IMR-90 (cell line): ENCODE measurements around the gene CST1. TPM values are rescaled to one million over a fixed set of nuclear protein-coding genes. Genes with fewer than 3 reads are reported as not detected.

Source experiments
- ATAC-seq: fragments of 200-7000 bp; cut with Tn5 transposase; 2 replicates; pipeline ENCODE4 v1.9.1; 2020; ENCODE audit warnings: low read depth, mild to moderate bottlenecking, moderate library complexity
- BruUV-seq: library from RNA; stranded (reverse); fragments of 400-500 nt; replicated peaks from 2 replicates; lab custom pipeline; 2021; lab: Mats Ljungman, UMichigan
- CTCF ChIA-PET: fragments of 300-600 bp; formaldehyde crosslinking; extraction: SDS; loops from one replicate; lab custom pipeline; 2021; ENCODE audit warnings: antibody characterized with exemption; lab: Yijun Ruan, JAX
- POLR2A ChIA-PET: fragments of 300-600 bp; sonication (Branson Sonifier 250); formaldehyde crosslinking; loops from one replicate; lab custom pipeline; 2022; ENCODE audit warnings: antibody characterized with exemption; ENCODE audit not compliant: unreplicated experiment; lab: Charles Lee
- DNase-seq: peaks from one replicate; pipeline ENCODE4 v3.0.0; 2013
- H2AFZ ChIP-seq: replicated peaks from 2 replicates; pipeline ENCODE3; 2013; ENCODE audit warnings: low read length, mild to moderate bottlenecking; ENCODE audit not compliant: poor library complexity
- H2AK5ac ChIP-seq: 2 replicates; pipeline ENCODE4 v1.6.1; 2013; ENCODE audit warnings: low read depth, low read length, inconsistent platforms
- H2AK9ac ChIP-seq: replicated peaks from 2 replicates; pipeline ENCODE3; 2013; ENCODE audit warnings: mild to moderate bottlenecking, low read depth, low read length, moderate library complexity; ENCODE audit not compliant: poor library complexity
- H2BK120ac ChIP-seq: 2 replicates; pipeline ENCODE4 v1.6.1; 2013; ENCODE audit warnings: low read depth, low read length, inconsistent platforms
- H2BK15ac ChIP-seq: 3 replicates; pipeline ENCODE4 v1.6.1; 2013; ENCODE audit warnings: low read depth, low read length, inconsistent platforms
- H2BK20ac ChIP-seq: 2 replicates; pipeline ENCODE4 v1.6.1; 2013; ENCODE audit warnings: low read depth, mild to moderate bottlenecking, inconsistent platforms, low read length, moderate library complexity
- H2BK5ac ChIP-seq: 2 replicates; pipeline ENCODE4 v1.6.1; 2013; ENCODE audit warnings: mild to moderate bottlenecking, low read depth, low read length, inconsistent platforms; ENCODE audit not compliant: poor library complexity, severe bottlenecking
- H3K14ac ChIP-seq: replicated peaks from 2 replicates; pipeline ENCODE4 v1.6.1; 2013; ENCODE audit warnings: low read depth, low read length, inconsistent platforms
- H3K18ac ChIP-seq: 2 replicates; pipeline ENCODE4 v1.6.1; 2013; ENCODE audit warnings: low read depth, low read length, control low read depth
- H3K23ac ChIP-seq: 2 replicates; pipeline ENCODE4 v1.6.1; 2013; ENCODE audit warnings: low read depth, low read length, inconsistent platforms
- H3K27ac ChIP-seq: 2 replicates; pipeline ENCODE4 v1.5.1; 2013; ENCODE audit warnings: mild to moderate bottlenecking, control low read depth, low read length; ENCODE audit not compliant: insufficient read depth
- H3K27me3 ChIP-seq: 2 replicates; pipeline ENCODE4 v1.6.1; 2013; ENCODE audit warnings: low read length; ENCODE audit not compliant: control insufficient read depth, insufficient read depth
- H3K36me3 ChIP-seq: 2 replicates; pipeline ENCODE4 v1.6.1; 2013; ENCODE audit warnings: low read length, mixed read lengths; ENCODE audit not compliant: control insufficient read depth, insufficient read depth
- H3K4ac ChIP-seq: 2 replicates; pipeline ENCODE4 v1.6.1; 2013; ENCODE audit warnings: low read depth, low read length, inconsistent platforms
- H3K4me1 ChIP-seq: 2 replicates; pipeline ENCODE4 v1.6.1; 2013; ENCODE audit warnings: low read length, mixed read lengths; ENCODE audit not compliant: control insufficient read depth, insufficient read depth
- H3K4me2 ChIP-seq: 2 replicates; pipeline ENCODE4 v1.6.1; 2013; ENCODE audit warnings: low read depth, mild to moderate bottlenecking, control low read depth, low read length, moderate library complexity
- H3K4me3 ChIP-seq: 2 replicates; pipeline ENCODE4 v1.5.1; 2013; ENCODE audit warnings: low read depth, mild to moderate bottlenecking, control low read depth, low read length, moderate library complexity; ENCODE audit not compliant: insufficient read depth
- H3K56ac ChIP-seq: 2 replicates; pipeline ENCODE4 v1.6.1; 2013; ENCODE audit warnings: low read length, inconsistent platforms; ENCODE audit not compliant: insufficient read depth; ENCODE audit errors: extremely low read depth
- H3K79me1 ChIP-seq, 2 experiments: 2 replicates each; pipeline ENCODE4 v1.6.1; 2013; ENCODE audit warnings: low read length in 2 of 2, inconsistent platforms in 1 of 2, low read depth in 1 of 2
- H3K9ac ChIP-seq: 2 replicates; pipeline ENCODE4 v1.6.1; 2013; ENCODE audit warnings: low read depth, low read length, control low read depth
- H3K9me1 ChIP-seq: 2 replicates; pipeline ENCODE4 v1.6.1; 2013; ENCODE audit warnings: low read length, inconsistent platforms; ENCODE audit not compliant: insufficient read depth
- H3K9me3 ChIP-seq: 2 replicates; pipeline ENCODE4 v1.6.1; 2013; ENCODE audit warnings: low read length; ENCODE audit not compliant: control insufficient read depth, insufficient read depth
- H4K20me1 ChIP-seq: 2 replicates; pipeline ENCODE4 v1.6.1; 2013; ENCODE audit warnings: low read length, inconsistent platforms; ENCODE audit not compliant: insufficient read depth
- H4K5ac ChIP-seq: 2 replicates; pipeline ENCODE4 v1.6.1; 2013; ENCODE audit warnings: mild to moderate bottlenecking, low read depth, low read length, control low read depth
- H4K8ac ChIP-seq, 2 experiments: 2 replicates each; pipeline ENCODE4 v1.6.1; 2013; ENCODE audit warnings: low read depth in 2 of 2, low read length in 2 of 2, control low read depth in 1 of 2, inconsistent platforms in 1 of 2
- H4K91ac ChIP-seq: 2 replicates; pipeline ENCODE4 v1.6.1; 2013; ENCODE audit warnings: low read depth, low read length, inconsistent platforms; ENCODE audit not compliant: insufficient read depth
- BHLHE40 ChIP-seq: fragments of 150-350 bp; IDR thresholded peaks from 2 replicates; pipeline ENCODE4 v1.6.1; 2016; ENCODE audit warnings: mild to moderate bottlenecking, low read depth, low read length
- CHD1 ChIP-seq: IDR thresholded peaks from 2 replicates; pipeline ENCODE4 v1.6.1; 2012; ENCODE audit warnings: low read depth, low read length, improper control_type of control experiment
- FOS ChIP-seq: fragments of 150-350 bp; IDR thresholded peaks from 2 replicates; pipeline ENCODE4 v1.6.1; 2016; ENCODE audit warnings: low read depth, low read length
- MAFK ChIP-seq: IDR thresholded peaks from 2 replicates; pipeline ENCODE4 v1.6.1; 2012; ENCODE audit warnings: low read depth, low read length, improper control_type of control experiment
- MXI1 ChIP-seq: IDR thresholded peaks from 2 replicates; pipeline ENCODE4 v1.6.1; 2012; ENCODE audit warnings: low read depth, mild to moderate bottlenecking, low read length, moderate library complexity, borderline replicate concordance
- NFE2L2 ChIP-seq: fragments of 150-350 bp; IDR thresholded peaks from 2 replicates; pipeline ENCODE4 v1.6.1; 2016; ENCODE audit warnings: low read depth, mild to moderate bottlenecking, low read length
- POLR2A ChIP-seq: IDR thresholded peaks from 2 replicates; pipeline ENCODE4 v1.6.1; 2012; ENCODE audit warnings: mild to moderate bottlenecking, low read depth, low read length
- RAD21 ChIP-seq: IDR thresholded peaks from 2 replicates; pipeline ENCODE4 v1.6.1; 2012; ENCODE audit warnings: low read length, improper control_type of control experiment
- RCOR1 ChIP-seq: IDR thresholded peaks from 2 replicates; pipeline ENCODE4 v1.6.1; 2012; ENCODE audit warnings: mild to moderate bottlenecking, low read length, improper control_type of control experiment; ENCODE audit not compliant: insufficient replicate concordance
- RFX5 ChIP-seq: IDR thresholded peaks from 2 replicates; pipeline ENCODE4 v1.8.0; 2012; ENCODE audit warnings: low read depth, mild to moderate bottlenecking, low read length, moderate library complexity
- SMC3 ChIP-seq: fragments of 150-350 bp; IDR thresholded peaks from 2 replicates; pipeline ENCODE4 v1.6.1; 2016; ENCODE audit warnings: low read depth, mild to moderate bottlenecking, antibody characterized with exemption, low read length, moderate library complexity
- WGBS, 2 experiments: methylation state at CpG; one replicate each; pipeline versions ENCODE4 v1.1.5 to v1.1.7; 2013; ENCODE audit warnings: missing lambda C conversion rate in 2 of 2; ENCODE audit not compliant: insufficient read length in 1 of 2; ENCODE audit errors: extremely low coverage in 2 of 2; 5-methylcytosine and 5-hydroxymethylcytosine counted together
- dilution Hi-C: fragments of 300-500 bp; cut with HindIII; formaldehyde crosslinking; loops from one replicate; pipeline ENCODE4 v1.14.3; 2018; ENCODE audit warnings: low sequenced_read_pairs; ENCODE audit not compliant: unreplicated experiment
- in situ Hi-C: fragments of 300-500 bp; cut with MboI; formaldehyde crosslinking; loops from 3 replicates; pipeline ENCODE4 v1.14.3; 2019; ENCODE audit warnings: low sequenced_read_pairs, inconsistent platforms, mixed read lengths
- intact Hi-C: fragments of 100-400 bp; cut with micrococcal nuclease; formaldehyde crosslinking; loops from 2 replicates; pipeline ENCODE4 v1.10.0; 2022
- polyA plus RNA-seq, 3 experiments: library from polyadenylated mRNA; depleted of rRNA; stranded (reverse); fragments of >200 nt; gene quantifications; 2 replicates each; pipeline ENCODE4 v1.2.3, GENCODE V29; 2012; ENCODE audit warnings: low replicate concordance in 1 of 3
- total RNA-seq: library from RNA; depleted of rRNA; stranded (reverse); fragments of >200 nt; gene quantifications from 2 replicates; pipeline ENCODE4 v1.2.3, GENCODE V29; 2012
- TF ChIP-seq, protein P1 (sequence below): conservative IDR thresholded peaks from 2 replicates; pipeline ENCODE4 v1.5.1; 2012; ENCODE audit warnings: mild to moderate bottlenecking, low read depth, low read length, improper control_type of control experiment
- TF ChIP-seq, protein P2 (sequence below): fragments of 150-350 bp; IDR thresholded peaks from 2 replicates; pipeline ENCODE4 v1.6.1; 2016; ENCODE audit warnings: low read depth, mild to moderate bottlenecking, low read length, moderate library complexity, borderline replicate concordance
- TF ChIP-seq, protein P3 (sequence below): fragments of 150-350 bp; IDR thresholded peaks from 2 replicates; pipeline ENCODE4 v1.6.1; 2017; ENCODE audit warnings: mild to moderate bottlenecking, antibody characterized with exemption, low read length, low read depth

CST1 gene
- total and polyA plus RNA-seq, 2 of the 4 experiments (the other 2 are of a cell fraction) = not detected

DNA sequence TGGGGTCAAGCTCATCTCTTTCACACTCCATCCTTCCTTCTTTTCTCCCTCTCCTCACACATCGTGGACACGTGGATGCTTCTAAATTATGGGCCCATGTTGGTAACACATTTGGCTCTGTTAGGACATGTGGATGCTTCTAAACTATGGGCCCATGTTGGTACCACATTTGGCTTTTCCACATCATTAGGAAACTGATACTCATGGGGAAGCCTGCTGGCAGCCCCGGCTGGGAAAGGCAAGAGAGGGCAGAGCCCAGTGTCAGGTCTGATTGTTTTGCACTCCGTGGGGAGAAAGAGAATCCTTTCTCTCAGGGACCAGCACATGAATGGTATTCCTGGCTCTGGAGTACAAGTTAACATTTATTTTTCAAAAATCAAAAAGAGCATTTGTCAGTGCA is 4.0 kb upstream of the CST1 start:
- H3K23ac ChIP-seq = peak overlapping the region; percentile 37; the same call in 1 of the 2 replicates
- ChIA-PET POLR2A (no interaction called here), CTCF (interaction anchor here (1.5 kb wide), 1 partner anchor 11 kb away, joined by 3 read pairs; no protein-coding TSS in a partner anchor)
- 0 out of 2 replicates have a peak, but pooled peaks cover 9% of the 10 kb centered on the region for H3K9me1 ChIP-seq
- no TSS peak for BruUV-seq
- ATAC-seq = no peak; the same call in 1 of the 2 replicates
- peak overlapping the region; percentile 38; the same call in 1 of the 3 replicates for H2BK15ac ChIP-seq
- peak overlapping the region; percentile 58 for H2AFZ ChIP-seq
- in situ Hi-C loops = no loop called here
- no peak overlapping the region for H2AK9ac ChIP-seq
- no peaks in the 10 kb centered on the region for H4K20me1 ChIP-seq
- no peaks in the 10 kb centered on the region for H3K79me1 ChIP-seq
- no peak overlapping the region for H3K4me2 ChIP-seq
- peak overlapping the region in 1 of 2 experiments; percentile 67; a peak in 3 of 4 replicates for H4K8ac ChIP-seq
- H3K56ac ChIP-seq = no peak overlapping the region
- H3K4me1 ChIP-seq = peaks cover 5% of the 10 kb centered on the region
- H2BK120ac ChIP-seq = peak overlapping the region; percentile 49; the same call in 1 of the 2 replicates
- intact Hi-C loops = no loop called here
- dilution Hi-C loops = no loop called here
- H3K36me3 ChIP-seq = no peaks in the 10 kb centered on the region
- H4K91ac ChIP-seq = peak overlapping the region; percentile 68; the same call in 1 of the 2 replicates
- H3K9me3 ChIP-seq = no peaks in the 10 kb centered on the region
- H3K4ac ChIP-seq = peak overlapping the region; percentile 60
- peaks cover 3% of the 10 kb centered on the region; the same call in 1 of the 2 replicates for H3K27me3 ChIP-seq
- TF ChIP-seq MAFK = no peak
- no peak for TF ChIP-seq MXI1
- TF ChIP-seq RFX5 = no peak
- TF ChIP-seq, protein P1, sequence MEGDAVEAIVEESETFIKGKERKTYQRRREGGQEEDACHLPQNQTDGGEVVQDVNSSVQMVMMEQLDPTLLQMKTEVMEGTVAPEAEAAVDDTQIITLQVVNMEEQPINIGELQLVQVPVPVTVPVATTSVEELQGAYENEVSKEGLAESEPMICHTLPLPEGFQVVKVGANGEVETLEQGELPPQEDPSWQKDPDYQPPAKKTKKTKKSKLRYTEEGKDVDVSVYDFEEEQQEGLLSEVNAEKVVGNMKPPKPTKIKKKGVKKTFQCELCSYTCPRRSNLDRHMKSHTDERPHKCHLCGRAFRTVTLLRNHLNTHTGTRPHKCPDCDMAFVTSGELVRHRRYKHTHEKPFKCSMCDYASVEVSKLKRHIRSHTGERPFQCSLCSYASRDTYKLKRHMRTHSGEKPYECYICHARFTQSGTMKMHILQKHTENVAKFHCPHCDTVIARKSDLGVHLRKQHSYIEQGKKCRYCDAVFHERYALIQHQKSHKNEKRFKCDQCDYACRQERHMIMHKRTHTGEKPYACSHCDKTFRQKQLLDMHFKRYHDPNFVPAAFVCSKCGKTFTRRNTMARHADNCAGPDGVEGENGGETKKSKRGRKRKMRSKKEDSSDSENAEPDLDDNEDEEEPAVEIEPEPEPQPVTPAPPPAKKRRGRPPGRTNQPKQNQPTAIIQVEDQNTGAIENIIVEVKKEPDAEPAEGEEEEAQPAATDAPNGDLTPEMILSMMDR = no peak
- TF ChIP-seq, protein P2, sequence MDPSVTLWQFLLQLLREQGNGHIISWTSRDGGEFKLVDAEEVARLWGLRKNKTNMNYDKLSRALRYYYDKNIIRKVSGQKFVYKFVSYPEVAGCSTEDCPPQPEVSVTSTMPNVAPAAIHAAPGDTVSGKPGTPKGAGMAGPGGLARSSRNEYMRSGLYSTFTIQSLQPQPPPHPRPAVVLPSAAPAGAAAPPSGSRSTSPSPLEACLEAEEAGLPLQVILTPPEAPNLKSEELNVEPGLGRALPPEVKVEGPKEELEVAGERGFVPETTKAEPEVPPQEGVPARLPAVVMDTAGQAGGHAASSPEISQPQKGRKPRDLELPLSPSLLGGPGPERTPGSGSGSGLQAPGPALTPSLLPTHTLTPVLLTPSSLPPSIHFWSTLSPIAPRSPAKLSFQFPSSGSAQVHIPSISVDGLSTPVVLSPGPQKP = no peak
- TF ChIP-seq RCOR1 = no peak
- no peak for TF ChIP-seq NFE2L2
- no peak for TF ChIP-seq RAD21
- no peak for TF ChIP-seq POLR2A
- TF ChIP-seq, protein P3, sequence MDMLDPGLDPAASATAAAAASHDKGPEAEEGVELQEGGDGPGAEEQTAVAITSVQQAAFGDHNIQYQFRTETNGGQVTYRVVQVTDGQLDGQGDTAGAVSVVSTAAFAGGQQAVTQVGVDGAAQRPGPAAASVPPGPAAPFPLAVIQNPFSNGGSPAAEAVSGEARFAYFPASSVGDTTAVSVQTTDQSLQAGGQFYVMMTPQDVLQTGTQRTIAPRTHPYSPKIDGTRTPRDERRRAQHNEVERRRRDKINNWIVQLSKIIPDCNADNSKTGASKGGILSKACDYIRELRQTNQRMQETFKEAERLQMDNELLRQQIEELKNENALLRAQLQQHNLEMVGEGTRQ = no peak
- no peak for TF ChIP-seq CHD1
- TF ChIP-seq SMC3 = no peak
- no peak for TF ChIP-seq BHLHE40
- TF ChIP-seq FOS = no peak
- H2BK20ac ChIP-seq = peak overlapping the region; percentile 82
- no peak for DNase-seq
- WGBS, 2 experiments = no CpG with 5 or more reads among the region's 4 CpGs
- no peak overlapping the region for H3K9ac ChIP-seq
- no peak overlapping the region for H4K5ac ChIP-seq
- H3K18ac ChIP-seq = no peak overlapping the region; the same call in 1 of the 2 replicates
- H2AK5ac ChIP-seq = peak overlapping the region; percentile 67; the same call in 1 of the 2 replicates
- H3K14ac ChIP-seq = no peak overlapping the region; the same call in 1 of the 2 replicates
- no peak overlapping the region for H2BK5ac ChIP-seq
- H3K27ac ChIP-seq = no peak overlapping the region
- H3K4me3 ChIP-seq = no peak overlapping the region
